ENCODE results near the gene CEP70. TPM values are rescaled to one million over a fixed set of nuclear protein-coding genes. Genes with fewer than 3 reads are reported as not detected.

The CEP70 gene
- total and polyA plus RNA-seq, 8 donors = 13.6 to 44.0 (median 22.8) TPM

DNA sequence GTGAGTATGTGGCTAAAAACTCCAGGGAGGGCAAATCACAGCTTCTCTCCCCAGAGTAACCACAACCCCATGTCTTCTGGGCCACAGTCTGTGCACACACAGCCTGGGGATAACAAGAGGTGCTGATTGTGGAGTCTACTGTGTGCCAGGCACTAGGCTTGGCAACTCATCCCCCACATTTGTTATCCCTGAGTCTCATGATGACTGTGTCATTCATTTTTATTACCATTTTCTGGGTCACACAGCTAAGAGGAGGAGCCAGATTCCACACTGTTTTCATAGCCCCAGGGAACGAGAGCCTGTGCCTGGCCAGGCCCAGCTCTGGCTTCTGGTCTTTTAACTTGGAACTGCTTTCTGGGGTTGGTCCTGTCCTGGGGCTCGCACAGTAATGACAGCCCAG is 125.2 kb downstream of the CEP70 start:
- intact Hi-C loops (cut with DNase I) = loop anchor here in 1 of 3 donors (10.0 kb wide), 1 partner anchor 456 kb away; no protein-coding TSS in a partner anchor
- no peak for FAIRE-seq
- Histone ChIP-seq H3K9me3 (no peaks in the 10 kb centered on the region), H3K4me1 (no peaks in the 10 kb centered on the region), H3K4me3 (no peak overlapping the region), H3K36me3 (no peaks in the 10 kb centered on the region), H3K27ac (no peak overlapping the region), H3K27me3 (no peaks in the 10 kb centered on the region)
- 75 to 88% methylated on average over 2 of the region's 2 CpGs for WGBS, 2 donors
- TF ChIP-seq, protein P1, sequence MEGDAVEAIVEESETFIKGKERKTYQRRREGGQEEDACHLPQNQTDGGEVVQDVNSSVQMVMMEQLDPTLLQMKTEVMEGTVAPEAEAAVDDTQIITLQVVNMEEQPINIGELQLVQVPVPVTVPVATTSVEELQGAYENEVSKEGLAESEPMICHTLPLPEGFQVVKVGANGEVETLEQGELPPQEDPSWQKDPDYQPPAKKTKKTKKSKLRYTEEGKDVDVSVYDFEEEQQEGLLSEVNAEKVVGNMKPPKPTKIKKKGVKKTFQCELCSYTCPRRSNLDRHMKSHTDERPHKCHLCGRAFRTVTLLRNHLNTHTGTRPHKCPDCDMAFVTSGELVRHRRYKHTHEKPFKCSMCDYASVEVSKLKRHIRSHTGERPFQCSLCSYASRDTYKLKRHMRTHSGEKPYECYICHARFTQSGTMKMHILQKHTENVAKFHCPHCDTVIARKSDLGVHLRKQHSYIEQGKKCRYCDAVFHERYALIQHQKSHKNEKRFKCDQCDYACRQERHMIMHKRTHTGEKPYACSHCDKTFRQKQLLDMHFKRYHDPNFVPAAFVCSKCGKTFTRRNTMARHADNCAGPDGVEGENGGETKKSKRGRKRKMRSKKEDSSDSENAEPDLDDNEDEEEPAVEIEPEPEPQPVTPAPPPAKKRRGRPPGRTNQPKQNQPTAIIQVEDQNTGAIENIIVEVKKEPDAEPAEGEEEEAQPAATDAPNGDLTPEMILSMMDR (IDR thresholded peaks at IDR 0.05) = no peak
- ATAC-seq = no peak
- no peak for DNase-seq

DNA sequence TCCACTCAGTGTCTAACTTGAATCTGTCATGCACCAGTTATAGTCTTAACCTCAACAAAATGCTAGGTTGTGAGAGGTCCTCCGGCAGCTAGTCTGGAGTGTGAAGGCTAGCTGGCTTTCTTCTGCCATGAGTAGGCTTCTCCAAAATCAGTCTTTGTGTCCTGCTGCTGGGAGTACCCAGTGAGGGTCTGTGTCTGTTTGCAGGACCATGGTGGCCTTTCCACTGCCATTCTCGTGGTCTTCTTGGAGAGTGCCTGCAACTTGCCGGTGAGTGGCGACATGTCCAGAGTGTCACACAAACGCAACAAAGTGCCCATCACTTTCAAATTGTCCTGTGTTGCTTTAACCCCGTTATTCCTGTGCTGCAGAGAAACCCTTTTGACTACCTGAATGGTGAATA is 125.6 kb downstream of the CEP70 start:
- WGBS, 2 donors = 70 to 82% methylated on average over 6 of the region's 6 CpGs
- TF ChIP-seq, protein P1 (IDR thresholded peaks at IDR 0.05) = no peak

DNA sequence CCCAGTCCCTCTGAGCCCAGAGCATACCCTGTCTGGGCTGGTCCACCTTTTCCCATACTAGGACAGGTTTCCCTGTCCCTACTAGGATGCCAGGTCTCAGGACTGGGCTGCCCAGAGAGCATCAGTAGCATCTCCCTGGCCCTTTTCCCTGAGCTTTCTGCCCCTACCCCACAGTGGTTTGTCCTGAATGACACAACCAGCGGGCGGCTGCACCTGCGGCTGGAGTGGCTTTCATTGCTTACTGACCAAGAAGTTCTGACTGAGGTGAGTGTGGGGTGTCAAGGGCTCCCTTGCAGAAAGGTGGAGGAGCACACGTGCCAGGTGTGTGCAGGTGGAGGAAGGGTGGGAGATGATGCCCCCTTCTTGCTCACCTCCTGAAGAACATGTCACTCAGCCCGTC is 126.1 kb downstream of the CEP70 start:
- WGBS, 2 donors = 82 to 93% methylated on average over 5 of the region's 5 CpGs

More for the DNA sequence above, 125.6 kb downstream of the CEP70 start:
- Histone ChIP-seq H3K36me3 (no peaks in the 10 kb centered on the region), H3K27ac (no peak overlapping the region), H3K27me3 (no peaks in the 10 kb centered on the region), H3K4me1 (no peaks in the 10 kb centered on the region), H3K4me3 (no peak overlapping the region), H3K9me3 (no peaks in the 10 kb centered on the region)
- DNase-seq (no peak), FAIRE-seq (no peak), ATAC-seq (no peak)
- intact Hi-C loops (cut with DNase I) = loop anchor here in 1 of 3 donors (10.0 kb wide), 1 partner anchor 456 kb away; no protein-coding TSS in a partner anchor

DNA sequence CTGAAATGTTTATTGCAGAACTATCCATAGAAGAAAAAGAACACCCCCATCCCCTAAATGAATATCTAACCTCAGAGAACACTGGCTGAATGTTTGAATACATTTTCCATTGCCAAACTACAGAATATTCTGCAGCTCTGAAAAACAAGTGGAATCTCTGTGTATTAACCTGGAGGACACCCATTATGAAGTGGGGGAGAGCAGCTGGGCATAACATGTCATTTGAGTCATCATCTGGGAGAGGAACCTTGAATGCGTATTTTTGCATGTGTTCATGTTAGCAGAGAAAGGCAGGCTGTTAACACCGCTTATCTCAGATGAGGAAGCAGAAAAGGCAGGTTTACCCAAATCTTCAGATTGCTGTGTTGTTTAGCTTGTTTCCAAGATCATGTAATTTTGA is 128.1 kb downstream of the CEP70 start:
- no peak for DNase-seq
- ATAC-seq = no peak
- 63 to 70% methylated on average over 2 of the region's 2 CpGs for WGBS, 2 donors
- H3K27ac ChIP-seq = no peak overlapping the region
- no peak for FAIRE-seq
- H3K4me1 ChIP-seq = no peaks in the 10 kb centered on the region
- H3K27me3 ChIP-seq = no peaks in the 10 kb centered on the region
- intact Hi-C loops (cut with DNase I) = loop anchor here in 1 of 3 donors (10.0 kb wide), 1 partner anchor 459 kb away; no protein-coding TSS in a partner anchor
- TF ChIP-seq, protein P1 (IDR thresholded peaks at IDR 0.05) = no peak
- no peaks in the 10 kb centered on the region for H3K36me3 ChIP-seq
- H3K4me3 ChIP-seq = no peak overlapping the region
- H3K9me3 ChIP-seq = no peaks in the 10 kb centered on the region

More for the DNA sequence above, 126.1 kb downstream of the CEP70 start:
- intact Hi-C loops (cut with DNase I) = loop anchor here in 1 of 3 donors (10.0 kb wide), 1 partner anchor 457 kb away; no protein-coding TSS in a partner anchor
- H3K4me1 ChIP-seq = no peaks in the 10 kb centered on the region
- H3K27me3 ChIP-seq = no peaks in the 10 kb centered on the region
- no peaks in the 10 kb centered on the region for H3K36me3 ChIP-seq
- no peak for ATAC-seq
- DNase-seq = no peak
- H3K4me3 ChIP-seq = no peak overlapping the region
- H3K9me3 ChIP-seq = no peaks in the 10 kb centered on the region
- TF ChIP-seq, protein P1 (IDR thresholded peaks at IDR 0.05) = no peak
- FAIRE-seq = no peak
- no peak overlapping the region for H3K27ac ChIP-seq

DNA sequence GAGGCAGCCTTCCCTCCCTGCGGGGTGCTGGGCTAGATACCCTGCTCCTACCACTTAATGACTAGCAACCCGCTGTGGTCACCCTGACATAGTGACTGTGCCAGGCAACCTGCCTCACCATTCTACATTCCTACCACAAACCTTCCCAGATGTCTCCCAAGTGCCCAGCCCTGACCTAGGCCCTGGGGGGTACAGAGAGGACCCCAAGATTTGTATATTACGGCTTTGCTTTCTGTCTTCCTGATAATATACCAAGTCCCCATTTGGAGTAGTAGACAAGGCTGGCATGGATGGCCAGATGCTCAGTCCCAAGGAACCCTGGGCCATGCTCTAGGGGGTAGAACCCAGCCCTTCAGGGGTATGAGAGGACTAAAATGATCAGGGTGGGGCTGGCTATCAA is 128.6 kb downstream of the CEP70 start:
- Histone ChIP-seq H3K4me3 (no peak overlapping the region), H3K27me3 (no peaks in the 10 kb centered on the region), H3K9me3 (no peaks in the 10 kb centered on the region), H3K27ac (no peak overlapping the region), H3K36me3 (no peaks in the 10 kb centered on the region), H3K4me1 (no peaks in the 10 kb centered on the region)
- WGBS, 2 donors = 95 to 97% methylated on average over 2 to 3 of the region's 3 CpGs
- FAIRE-seq (no peak), DNase-seq (no peak), ATAC-seq (no peak)
- TF ChIP-seq, protein P1 (IDR thresholded peaks at IDR 0.05) = no peak
- intact Hi-C loops (cut with DNase I) = loop anchor here in 1 of 3 donors (10.0 kb wide), 1 partner anchor 459 kb away; no protein-coding TSS in a partner anchor

Measured in pancreas (tissue), 10 donors.